Smooth muscle cell (in vitro differentiated cells): Measurements from ENCODE around the gene GNAO1. TPM values are rescaled to one million over a fixed set of nuclear protein-coding genes. Genes with fewer than 3 reads are reported as not detected.

Experiments
- DNase-seq: peaks from one replicate; lab custom pipeline; 2025; ENCODE audit not compliant: unreplicated experiment; lab: John Stamatoyannopoulos, UW
- H2AFZ ChIP-seq: fragments of 200-600 bp; sonication (generic); 2 replicates; pipeline ENCODE4 v1.6.0; 2016; ENCODE audit warnings: antibody characterized with exemption, low read depth, mild to moderate bottlenecking
- H3F3A ChIP-seq: fragments of 200-600 bp; sonication (generic); 2 replicates; pipeline ENCODE4 v1.6.0; 2017; ENCODE audit warnings: antibody characterized with exemption, low read depth
- H3K27ac ChIP-seq: fragments of 200-600 bp; sonication (generic); 2 replicates; pipeline ENCODE4 v1.5.1; 2016; ENCODE audit warnings: low read depth, mild to moderate bottlenecking
- H3K27me3 ChIP-seq: fragments of 200-600 bp; sonication (generic); 2 replicates; pipeline ENCODE4 v1.6.1; 2016; ENCODE audit warnings: low read depth, mild to moderate bottlenecking
- H3K36me3 ChIP-seq: fragments of 200-600 bp; sonication (generic); 2 replicates; pipeline ENCODE4 v1.5.1; 2016; ENCODE audit warnings: low read depth
- H3K4me1 ChIP-seq: fragments of 200-600 bp; sonication (generic); 2 replicates; pipeline ENCODE4 v1.5.1; 2016; ENCODE audit warnings: low read depth
- H3K4me2 ChIP-seq: fragments of 200-600 bp; sonication (generic); 2 replicates; pipeline ENCODE4 v1.6.0; 2016; ENCODE audit warnings: mild to moderate bottlenecking
- H3K4me3 ChIP-seq: fragments of 200-600 bp; sonication (generic); 2 replicates; pipeline ENCODE4 v1.5.1; 2016; ENCODE audit warnings: mild to moderate bottlenecking
- H3K79me2 ChIP-seq: fragments of 200-600 bp; sonication (generic); 2 replicates; pipeline ENCODE4 v1.6.0; 2016; ENCODE audit warnings: low read depth, mild to moderate bottlenecking
- H3K9ac ChIP-seq: fragments of 200-600 bp; sonication (generic); 2 replicates; pipeline ENCODE4 v1.6.0; 2016; ENCODE audit warnings: low read depth
- H3K9me3 ChIP-seq: fragments of 200-600 bp; sonication (generic); replicated peaks from 2 replicates; pipeline ENCODE4 v1.5.1; 2016; ENCODE audit warnings: low read depth
- H4K20me1 ChIP-seq: fragments of 200-600 bp; sonication (generic); 2 replicates; pipeline ENCODE4 v1.6.0; 2016; ENCODE audit warnings: low read depth
- CTCF ChIP-seq: fragments of 200-600 bp; sonication (generic); IDR thresholded peaks from 2 replicates; pipeline ENCODE4 v1.5.1; 2017; ENCODE audit warnings: borderline replicate concordance, mild to moderate bottlenecking, antibody characterized with exemption; ENCODE audit not compliant: insufficient read depth, poor library complexity, severe bottlenecking
- WGBS: methylation state at CpG from one replicate; pipeline ENCODE4 v1.1.7; 2016; ENCODE audit warnings: low lambda C conversion rate; 5-methylcytosine and 5-hydroxymethylcytosine counted together
- polyA plus RNA-seq: library from polyadenylated mRNA; unstranded; fragments of >200 nt; fragmentation: Nextera tagmentation; extraction: Ambion mirVana; gene quantifications from 2 replicates; pipeline ENCODE4 v1.2.1, GENCODE V29; 2016
- total RNA-seq: library from RNA; depleted of rRNA; stranded (reverse); fragments of >200 nt; gene quantifications from 2 replicates; pipeline ENCODE4 v1.2.3, GENCODE V29; 2014

GNAO1 gene
- total and polyA plus RNA-seq, 2 experiments from 2014 or later, result 1.7 to 3.7 TPM

- H3F3A ChIP-seq, result no peaks in the 10 kb centered on the region
- H3K9me3 ChIP-seq, result no peaks in the 10 kb centered on the region
- H3K27ac ChIP-seq, result no peak overlapping the region
- H3K79me2 ChIP-seq, result no peaks in the 10 kb centered on the region
- no peaks in the 10 kb centered on the region for H3K27me3 ChIP-seq
- no peak for DNase-seq
- H3K4me1 ChIP-seq, result peaks cover 11% of the 10 kb centered on the region
- no peak overlapping the region for H3K4me2 ChIP-seq
- 96% methylated on average over 17 of the region's 17 CpGs for WGBS
- H3K9ac ChIP-seq, result no peak overlapping the region
- no peak for TF ChIP-seq CTCF
- no peaks in the 10 kb centered on the region for H3K36me3 ChIP-seq
- no peak overlapping the region for H2AFZ ChIP-seq
- H3K4me3 ChIP-seq, result no peak overlapping the region
- H4K20me1 ChIP-seq, result no peaks in the 10 kb centered on the region
These were observed 171.4 kb downstream of the GNAO1 start for GRCh38 chr16:56362706-56363105.

- TF ChIP-seq CTCF, result no peak
- Histone ChIP-seq H3K4me2 (no peak overlapping the region), H3K27me3 (no peaks in the 10 kb centered on the region), H3K4me1 (peaks cover 6% of the 10 kb centered on the region), H3K9ac (no peak overlapping the region), H3K4me3 (no peak overlapping the region), H3K9me3 (no peaks in the 10 kb centered on the region), H3K79me2 (no peaks in the 10 kb centered on the region), H2AFZ (no peak overlapping the region), H3K36me3 (no peaks in the 10 kb centered on the region), H4K20me1 (no peaks in the 10 kb centered on the region), H3K27ac (no peak overlapping the region), H3F3A (no peaks in the 10 kb centered on the region)
- 97% methylated on average over 5 of the region's 6 CpGs for WGBS
- no peak for DNase-seq
These were observed 172.0 kb downstream of the GNAO1 start for GRCh38 chr16:56363181-56363716.

- Histone ChIP-seq H3K36me3 (no peaks in the 10 kb centered on the region), H2AFZ (no peak overlapping the region), H3F3A (no peaks in the 10 kb centered on the region), H3K79me2 (no peaks in the 10 kb centered on the region), H3K9me3 (no peaks in the 10 kb centered on the region), H3K9ac (no peak overlapping the region), H3K27ac (no peak overlapping the region), H3K4me3 (no peak overlapping the region), H3K4me2 (no peak overlapping the region), H3K4me1 (no peaks in the 10 kb centered on the region), H3K27me3 (no peaks in the 10 kb centered on the region), H4K20me1 (no peaks in the 10 kb centered on the region)
- no peak for TF ChIP-seq CTCF
- 94% methylated on average over 26 of the region's 26 CpGs for WGBS
- DNase-seq, result no peak
These were observed 172.7 kb downstream of the GNAO1 start for GRCh38 chr16:56363781-56364565.
